ENCODE results near the gene GLT8D2.

Gene GLT8D2

DNA sequence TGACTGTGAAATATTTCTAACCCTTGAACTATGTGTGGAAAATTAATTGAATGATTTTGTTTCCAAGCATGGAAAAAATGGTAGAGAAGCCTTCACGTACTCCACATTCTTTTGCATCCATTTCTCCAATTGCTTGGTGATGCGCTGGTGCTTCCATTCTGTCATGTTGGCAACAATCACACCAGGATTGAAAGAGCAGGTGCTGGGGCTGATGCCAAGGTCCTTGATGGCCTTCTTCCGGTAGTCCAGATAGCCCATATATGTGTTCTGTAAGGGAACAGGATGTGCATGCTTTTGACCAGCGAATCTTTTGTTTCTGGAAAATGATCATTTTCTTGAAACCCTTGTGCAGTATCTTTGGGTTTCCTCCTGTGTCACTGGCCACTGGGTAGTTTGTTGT lies 55.8 kb downstream of the GLT8D2 start:
- Histone ChIP-seq H4K12ac (ENCODE audit: low read depth, low read length) (no peak overlapping the region), H2AK5ac (ENCODE audit: low read length) (no peak overlapping the region), H3K79me1 (ENCODE audit: low read length) (no peaks in the 10 kb centered on the region), H2AFZ (ENCODE audit: insufficient read depth, low read length, poor library complexity) (no peak overlapping the region), H3K4ac (ENCODE audit: low read depth, low read length) (no peak overlapping the region), H2BK5ac (ENCODE audit: low read depth, low read length, poor library complexity) (no peak overlapping the region), H3K14ac (ENCODE audit: low read length) (no peak overlapping the region), H3K9me3 (ENCODE audit: insufficient read depth, low read depth, low read length) (no peaks in the 10 kb centered on the region), H2BK12ac (ENCODE audit: low read length) (no peak overlapping the region), H4K8ac (ENCODE audit: low read depth, low read length) (no peak overlapping the region), H3K4me2 (ENCODE audit: low read length) (no peak overlapping the region), H3K27ac (ENCODE audit: low read depth, low read length) (no peak overlapping the region), H3K4me3 (ENCODE audit: low read depth, low read length) (no peak overlapping the region), H2BK120ac (ENCODE audit: insufficient read depth, low read length, poor library complexity) (no peak overlapping the region), H4K91ac (ENCODE audit: low read depth, low read length) (no peak overlapping the region), H3K9ac (ENCODE audit: low read length) (no peak overlapping the region), H3K4me1 (ENCODE audit: control insufficient read depth in 1 of 2, insufficient read depth in 2 of 2, low read length in 2 of 2) (no peaks in the 10 kb centered on the region), H3K36me3 (ENCODE audit: control insufficient read depth in 1 of 2, insufficient read depth in 2 of 2, low read length in 2 of 2) (peaks cover 0 to 1% of the 10 kb centered on the region in 2 experiments), H3K18ac (ENCODE audit: low read length) (no peak overlapping the region), H3K23ac (ENCODE audit: low read length) (no peak overlapping the region), H3K79me2 (ENCODE audit: control insufficient read depth, insufficient read depth, low read length, poor library complexity) (no peaks in the 10 kb centered on the region), H3K27me3 (ENCODE audit: insufficient read depth, low read length) (no peaks in the 10 kb centered on the region)
- no CpG with 5 or more reads among the region's 4 CpGs for WGBS (ENCODE audit: extremely low coverage, insufficient coverage, insufficient read length)
- DNase-seq, result peak in 1 of 2 donors; percentile 25

DNA sequence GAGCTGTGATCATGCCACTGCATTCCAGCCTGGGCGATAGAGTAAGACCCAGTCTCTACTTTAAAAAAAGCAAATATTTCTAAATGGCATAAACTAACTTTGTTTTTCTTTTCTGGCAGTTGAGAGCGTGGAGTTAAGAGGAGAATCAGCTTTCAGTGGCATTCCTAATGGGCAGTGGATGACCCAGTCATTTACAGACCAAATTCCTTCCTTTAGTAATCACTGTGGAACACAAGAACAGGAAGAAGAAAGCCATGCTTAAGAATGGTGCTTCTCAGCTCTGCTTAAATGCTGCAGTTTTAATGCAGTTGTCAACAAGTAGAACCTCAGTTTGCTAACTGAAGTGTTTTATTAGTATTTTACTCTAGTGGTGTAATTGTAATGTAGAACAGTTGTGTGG lies 63.2 kb downstream of the GLT8D2 start:
- Histone ChIP-seq H2AK5ac (ENCODE audit: low read length) (no peak overlapping the region), H4K91ac (ENCODE audit: low read depth, low read length) (no peak overlapping the region), H3K14ac (ENCODE audit: low read length) (no peak overlapping the region), H3K36me3 (ENCODE audit: control insufficient read depth in 1 of 2, insufficient read depth in 2 of 2, low read length in 2 of 2) (peaks cover 18 to 21% of the 10 kb centered on the region in 2 experiments), H3K79me1 (ENCODE audit: low read length) (no peaks in the 10 kb centered on the region), H3K18ac (ENCODE audit: low read length) (no peak overlapping the region), H2BK12ac (ENCODE audit: low read length) (no peak overlapping the region), H2BK5ac (ENCODE audit: low read depth, low read length, poor library complexity) (no peak overlapping the region), H3K9ac (ENCODE audit: low read length) (no peak overlapping the region), H3K4me3 (ENCODE audit: low read depth, low read length) (no peak overlapping the region), H3K79me2 (ENCODE audit: control insufficient read depth, insufficient read depth, low read length, poor library complexity) (no peaks in the 10 kb centered on the region), H4K12ac (ENCODE audit: low read depth, low read length) (no peak overlapping the region), H3K4ac (ENCODE audit: low read depth, low read length) (no peak overlapping the region), H2BK120ac (ENCODE audit: insufficient read depth, low read length, poor library complexity) (no peak overlapping the region), H3K27me3 (ENCODE audit: insufficient read depth, low read length) (no peaks in the 10 kb centered on the region), H3K9me3 (ENCODE audit: insufficient read depth, low read depth, low read length) (no peaks in the 10 kb centered on the region), H3K27ac (ENCODE audit: low read depth, low read length) (no peak overlapping the region), H4K8ac (ENCODE audit: low read depth, low read length) (no peak overlapping the region), H3K4me2 (ENCODE audit: low read length) (no peak overlapping the region), H3K4me1 (ENCODE audit: control insufficient read depth in 1 of 2, insufficient read depth in 2 of 2, low read length in 2 of 2) (peaks cover 0 to 2% of the 10 kb centered on the region in 2 experiments), H3K23ac (ENCODE audit: low read length) (no peak overlapping the region), H2AFZ (ENCODE audit: insufficient read depth, low read length, poor library complexity) (no peak overlapping the region)
- no CpG with 5 or more reads among the region's 2 CpGs for WGBS (ENCODE audit: extremely low coverage, insufficient coverage, insufficient read length)
- DNase-seq, result no peak

DNA sequence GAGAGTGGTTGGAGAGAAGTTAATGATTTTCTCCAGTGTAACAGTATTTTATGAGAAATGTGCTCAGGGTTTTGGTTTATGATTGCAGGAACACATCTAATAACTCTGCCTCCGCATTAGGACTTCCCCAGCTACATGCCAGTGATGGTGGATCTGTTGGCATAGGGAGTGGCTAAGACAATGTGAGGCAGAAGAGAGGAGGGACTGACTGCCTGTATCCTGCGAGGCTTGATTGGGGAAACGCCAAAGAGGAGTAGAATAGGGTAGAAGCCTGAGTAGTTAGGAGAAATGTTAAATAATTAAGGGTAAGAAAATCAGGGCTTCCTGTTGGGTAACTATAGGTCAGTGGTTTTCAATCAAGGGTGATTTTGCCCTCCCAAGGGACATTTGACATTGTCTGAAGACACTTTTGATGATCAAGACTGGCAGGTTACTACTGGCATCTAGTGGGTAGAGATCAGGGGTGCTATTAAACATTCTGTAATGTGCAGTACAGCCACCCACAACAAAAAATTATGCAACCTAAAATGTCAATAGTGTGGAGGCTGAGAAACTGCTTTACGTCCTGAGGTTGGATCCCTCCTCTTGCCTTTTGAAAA lies 71.5 kb downstream of the GLT8D2 start:
- no peak for DNase-seq
- Histone ChIP-seq H3K23ac (ENCODE audit: low read length) (no peak overlapping the region), H3K9me3 (ENCODE audit: insufficient read depth, low read depth, low read length) (no peaks in the 10 kb centered on the region), H3K18ac (ENCODE audit: low read length) (no peak overlapping the region), H4K91ac (ENCODE audit: low read depth, low read length) (no peak overlapping the region), H4K12ac (ENCODE audit: low read depth, low read length) (no peak overlapping the region), H3K27me3 (ENCODE audit: insufficient read depth, low read length) (no peaks in the 10 kb centered on the region), H3K4me3 (ENCODE audit: low read depth, low read length) (no peak overlapping the region), H2BK120ac (ENCODE audit: insufficient read depth, low read length, poor library complexity) (no peak overlapping the region), H3K4ac (ENCODE audit: low read depth, low read length) (no peak overlapping the region), H2BK5ac (ENCODE audit: low read depth, low read length, poor library complexity) (no peak overlapping the region), H4K8ac (ENCODE audit: low read depth, low read length) (no peak overlapping the region), H3K79me1 (ENCODE audit: low read length) (no peaks in the 10 kb centered on the region), H3K9ac (ENCODE audit: low read length) (no peak overlapping the region), H3K4me2 (ENCODE audit: low read length) (no peak overlapping the region), H3K79me2 (ENCODE audit: control insufficient read depth, insufficient read depth, low read length, poor library complexity) (no peaks in the 10 kb centered on the region), H2AK5ac (ENCODE audit: low read length) (no peak overlapping the region), H3K4me1 (ENCODE audit: control insufficient read depth in 1 of 2, insufficient read depth in 2 of 2, low read length in 2 of 2) (peaks cover 3% of the 10 kb centered on the region in 2 experiments), H3K27ac (ENCODE audit: low read depth, low read length) (no peak overlapping the region), H3K36me3 (ENCODE audit: control insufficient read depth in 1 of 2, insufficient read depth in 2 of 2, low read length in 2 of 2) (peaks cover 21 to 33% of the 10 kb centered on the region in 2 experiments), H3K14ac (ENCODE audit: low read length) (no peak overlapping the region), H2AFZ (ENCODE audit: insufficient read depth, low read length, poor library complexity) (no peak overlapping the region), H2BK12ac (ENCODE audit: low read length) (no peak overlapping the region)
- no CpG with 5 or more reads among the region's 4 CpGs for WGBS (ENCODE audit: extremely low coverage, insufficient coverage, insufficient read length)

- Histone ChIP-seq H3K4me1 (ENCODE audit: control insufficient read depth in 1 of 2, insufficient read depth in 2 of 2, low read length in 2 of 2) (peaks cover 3 to 6% of the 10 kb centered on the region in 2 experiments), H3K9ac (ENCODE audit: low read length) (no peak overlapping the region), H3K79me2 (ENCODE audit: control insufficient read depth, insufficient read depth, low read length, poor library complexity) (no peaks in the 10 kb centered on the region), H4K8ac (ENCODE audit: low read depth, low read length) (no peak overlapping the region), H2BK5ac (ENCODE audit: low read depth, low read length, poor library complexity) (no peak overlapping the region), H3K4me3 (ENCODE audit: low read depth, low read length) (no peak overlapping the region), H3K4ac (ENCODE audit: low read depth, low read length) (no peak overlapping the region), H3K18ac (ENCODE audit: low read length) (no peak overlapping the region), H4K91ac (ENCODE audit: low read depth, low read length) (no peak overlapping the region), H3K36me3 (ENCODE audit: control insufficient read depth in 1 of 2, insufficient read depth in 2 of 2, low read length in 2 of 2) (peaks cover 11 to 24% of the 10 kb centered on the region in 2 experiments), H2AFZ (ENCODE audit: insufficient read depth, low read length, poor library complexity) (no peak overlapping the region), H2BK120ac (ENCODE audit: insufficient read depth, low read length, poor library complexity) (no peak overlapping the region), H4K12ac (ENCODE audit: low read depth, low read length) (no peak overlapping the region), H3K23ac (ENCODE audit: low read length) (no peak overlapping the region), H2BK12ac (ENCODE audit: low read length) (no peak overlapping the region), H3K4me2 (ENCODE audit: low read length) (no peak overlapping the region), H3K27ac (ENCODE audit: low read depth, low read length) (no peak overlapping the region), H3K27me3 (ENCODE audit: insufficient read depth, low read length) (no peaks in the 10 kb centered on the region), H2AK5ac (ENCODE audit: low read length) (no peak overlapping the region), H3K14ac (ENCODE audit: low read length) (no peak overlapping the region), H3K79me1 (ENCODE audit: low read length) (no peaks in the 10 kb centered on the region), H3K9me3 (ENCODE audit: insufficient read depth, low read depth, low read length) (no peaks in the 10 kb centered on the region)
- DNase-seq, result no peak
- no CpG with 5 or more reads among the region's 2 CpGs for WGBS (ENCODE audit: extremely low coverage, insufficient coverage, insufficient read length)
These were observed 74.6 kb downstream of the GLT8D2 start for GRCh38 chr12:103975368-103975767.
